KG1 (cell line): ENCODE results near the gene SMURF1.
"Not testable (repeated sequence)": the region's sequence is repeated elsewhere in the genome, so short reads cannot be mapped to it uniquely, and the experiment has no call there.

Experiments used
- DNase-seq: peaks from one replicate; lab custom pipeline; 2025; lab: John Stamatoyannopoulos, UW

Gene SMURF1

DNA sequence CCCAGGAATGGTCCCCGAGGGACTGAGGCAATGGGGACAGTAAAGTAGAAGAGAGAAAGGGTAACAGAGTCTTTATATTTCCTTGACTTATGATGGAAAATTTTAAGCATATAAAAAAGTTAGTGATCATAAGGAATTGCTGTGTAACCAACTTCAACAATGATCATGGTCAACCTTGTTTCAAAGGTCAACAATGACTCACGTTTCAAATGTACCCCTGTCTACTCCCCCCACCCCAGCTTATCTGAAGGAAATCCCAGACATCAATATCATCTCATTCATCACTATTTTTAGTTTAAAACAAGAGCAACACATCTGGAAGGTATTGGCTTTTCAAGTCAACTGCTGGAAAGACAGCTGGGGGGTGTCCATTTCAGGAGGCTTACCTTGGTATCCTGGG is 92.9 kb downstream of the SMURF1 start:
- no peak for DNase-seq

- DNase-seq: no peak
These were observed 96.3 kb downstream of the SMURF1 start for GRCh38 chr7:99047526-99048077.

DNA sequence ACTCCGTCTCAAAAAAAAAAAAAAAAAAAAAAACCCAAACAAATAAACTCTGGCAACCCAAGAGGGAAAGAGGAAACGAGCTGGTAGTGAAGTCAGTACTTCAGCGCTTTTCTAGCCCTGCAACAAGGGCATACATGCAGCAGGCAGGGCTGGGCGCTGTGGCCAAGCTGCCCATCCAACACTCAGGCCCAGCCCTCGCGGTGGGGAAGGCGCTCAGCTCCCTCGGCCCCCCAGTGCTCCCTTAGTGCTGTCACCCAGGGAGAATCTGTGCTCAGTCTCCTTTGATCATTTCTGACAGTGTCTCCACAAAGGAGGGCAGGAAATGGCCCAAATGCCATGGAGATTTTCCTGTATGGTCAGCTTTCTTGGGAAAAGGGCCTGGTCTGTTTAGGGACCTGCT is 97.2 kb downstream of the SMURF1 start:
- DNase-seq: no peak

GRCh38 chr7:99046262-99046661 is 97.6 kb downstream of the SMURF1 start:
- not testable (repeated sequence) for DNase-seq

DNA sequence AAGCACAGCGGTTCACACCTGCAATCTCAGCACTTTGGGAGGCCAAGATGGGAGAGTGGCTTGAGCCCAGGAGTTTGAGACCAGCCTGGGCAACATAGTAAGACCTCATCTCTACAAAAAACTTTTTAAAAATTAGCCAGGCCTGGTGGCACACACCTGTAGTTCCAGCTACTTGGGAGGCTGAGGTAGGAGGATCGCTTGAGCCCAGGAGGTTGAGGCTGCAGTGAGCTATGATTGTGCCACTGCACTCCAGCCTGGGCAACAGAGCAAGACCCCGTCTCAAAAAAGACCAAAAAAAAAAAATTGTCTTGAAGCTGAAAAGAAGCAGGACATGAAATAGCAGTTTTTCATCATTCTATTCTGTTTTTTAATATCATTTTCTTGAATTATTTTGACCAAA is 99.0 kb downstream of the SMURF1 start:
- DNase-seq: not testable (repeated sequence)

- DNase-seq: no peak
These were observed 101.0 kb downstream of the SMURF1 start for GRCh38 chr7:99042957-99043356.

DNA sequence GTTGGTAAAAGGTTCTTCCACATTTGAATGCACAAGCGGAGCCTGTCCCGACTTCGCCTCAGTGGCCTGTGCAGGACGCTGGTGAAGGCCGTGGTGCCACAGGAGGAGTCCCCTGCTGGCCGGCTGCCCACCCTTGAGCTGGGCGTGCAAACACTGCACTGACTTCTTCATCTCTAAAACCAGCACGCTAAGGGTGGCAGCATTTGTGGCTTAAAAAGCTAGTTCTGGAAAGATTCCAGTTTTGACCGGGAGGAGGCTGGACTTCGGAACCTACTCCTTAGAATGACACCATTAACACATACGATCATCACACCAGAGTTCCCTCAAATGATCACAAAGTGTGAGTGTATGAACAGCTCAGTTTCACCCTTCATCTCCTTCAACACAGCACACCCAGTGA is 102.4 kb downstream of the SMURF1 start:
- no peak for DNase-seq

- DNase-seq: no peak
These were observed 103.6 kb downstream of the SMURF1 start for GRCh38 chr7:99040104-99040958.

- no peak for DNase-seq
These were observed 104.5 kb downstream of the SMURF1 start for GRCh38 chr7:99039384-99039891.

DNA sequence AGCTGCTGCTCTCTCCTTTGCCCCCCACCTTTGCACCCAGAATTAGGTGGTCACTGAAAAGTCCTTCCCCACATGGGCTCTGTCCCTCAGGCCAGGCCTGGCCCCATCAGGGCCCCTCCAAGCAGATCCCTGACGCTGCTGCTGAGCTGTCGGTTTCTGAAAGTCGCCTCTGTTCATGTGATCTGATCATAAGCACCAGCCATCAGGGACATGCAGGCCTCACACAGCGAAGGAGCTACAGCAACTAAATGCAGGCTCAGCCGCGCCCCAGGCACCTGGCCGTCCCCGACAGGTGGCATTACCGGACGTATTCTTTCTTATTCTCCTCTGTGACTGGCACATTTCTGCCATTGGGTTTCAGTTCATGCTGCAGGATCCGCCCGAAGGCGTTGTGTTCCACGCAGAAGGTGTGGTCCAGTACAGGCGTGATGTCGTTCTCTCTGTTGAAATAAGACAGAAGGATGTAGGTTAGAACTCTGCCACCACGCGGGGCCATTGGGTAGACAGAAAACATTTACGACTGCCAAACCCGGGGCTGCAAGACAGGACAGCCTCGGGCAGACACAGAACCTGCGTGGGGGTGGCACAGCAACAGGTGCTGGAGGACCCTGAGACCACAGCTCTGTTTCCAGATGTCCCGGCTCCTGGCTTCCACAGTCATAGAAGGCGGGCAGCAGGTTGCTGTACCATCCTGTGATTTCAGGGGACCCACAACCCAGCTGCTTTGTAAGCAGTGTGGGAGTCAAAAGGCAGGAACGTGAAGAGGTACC is 105.6 kb downstream of the SMURF1 start:
- DNase-seq: no peak

- DNase-seq: no peak
These were observed 106.5 kb downstream of the SMURF1 start for GRCh38 chr7:99037327-99037940.

- DNase-seq: no peak
These were observed 107.3 kb downstream of the SMURF1 start for GRCh38 chr7:99036546-99037111.

GRCh38 chr7:99035723-99036545 is 108.0 kb downstream of the SMURF1 start:
- no peak for DNase-seq

DNA sequence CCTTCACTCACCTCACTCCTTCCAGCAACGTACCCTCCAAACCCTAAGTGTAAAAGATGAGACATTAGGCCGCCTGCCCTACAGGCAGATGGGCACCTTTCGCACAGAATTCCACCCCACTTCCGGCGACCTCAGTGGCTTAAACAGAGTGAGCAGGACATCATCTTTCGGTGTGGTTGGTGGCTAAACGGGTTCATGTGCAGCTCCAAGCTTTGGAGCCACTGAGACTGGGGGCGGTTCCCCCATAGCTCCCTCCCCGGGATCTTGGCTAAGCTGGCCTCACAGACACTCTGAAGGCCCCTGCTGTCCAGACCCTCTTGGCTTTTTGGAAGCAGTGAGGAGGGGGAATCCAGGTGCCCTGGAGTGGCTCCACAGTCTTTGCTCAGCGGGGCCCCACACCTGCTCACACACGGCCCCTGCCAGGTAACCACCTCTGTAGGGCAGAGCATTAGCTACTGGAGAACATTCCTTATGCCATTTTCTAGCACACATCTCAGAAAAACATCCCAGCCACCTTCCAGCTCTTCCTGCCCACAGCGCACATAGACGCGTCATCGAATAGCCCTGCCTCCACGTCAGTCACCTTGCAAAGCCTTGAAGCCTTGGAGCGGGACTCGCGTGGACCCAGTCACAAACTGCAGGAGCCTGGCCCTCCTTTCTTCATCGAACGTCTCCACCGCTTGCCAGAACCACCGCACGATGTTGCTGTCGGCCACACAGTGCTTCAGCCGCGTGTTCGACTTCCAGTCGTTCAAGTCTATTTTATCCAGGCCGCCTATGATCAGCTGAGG is 108.8 kb downstream of the SMURF1 start:
- no peak for DNase-seq

- no peak for DNase-seq
These were observed 110.1 kb downstream of the SMURF1 start for GRCh38 chr7:99033765-99034164.

DNA sequence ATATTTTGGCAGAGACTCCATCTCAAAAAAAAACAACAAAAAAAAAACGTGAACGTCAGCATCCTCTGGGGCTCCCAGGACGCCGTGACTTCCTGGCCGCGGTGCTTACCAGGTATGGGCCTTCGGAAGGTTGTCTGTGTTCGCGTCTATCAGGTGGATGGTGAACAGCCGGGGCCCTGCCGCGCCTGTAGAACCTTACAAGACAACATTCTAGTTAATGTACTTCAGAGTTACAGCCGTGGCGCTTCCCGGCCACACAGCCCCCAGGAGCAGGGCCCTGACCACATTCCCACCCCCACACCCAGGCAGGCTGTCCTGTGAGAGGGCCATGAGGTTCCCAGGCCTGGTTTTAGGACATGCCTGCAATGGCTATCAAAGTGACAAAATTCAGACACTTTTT is 111.0 kb downstream of the SMURF1 start:
- DNase-seq: no peak

GRCh38 chr7:99031496-99031895 is 112.4 kb downstream of the SMURF1 start:
- DNase-seq: no peak

GRCh38 chr7:99030951-99031350 is 113.0 kb downstream of the SMURF1 start:
- no peak for DNase-seq

DNA sequence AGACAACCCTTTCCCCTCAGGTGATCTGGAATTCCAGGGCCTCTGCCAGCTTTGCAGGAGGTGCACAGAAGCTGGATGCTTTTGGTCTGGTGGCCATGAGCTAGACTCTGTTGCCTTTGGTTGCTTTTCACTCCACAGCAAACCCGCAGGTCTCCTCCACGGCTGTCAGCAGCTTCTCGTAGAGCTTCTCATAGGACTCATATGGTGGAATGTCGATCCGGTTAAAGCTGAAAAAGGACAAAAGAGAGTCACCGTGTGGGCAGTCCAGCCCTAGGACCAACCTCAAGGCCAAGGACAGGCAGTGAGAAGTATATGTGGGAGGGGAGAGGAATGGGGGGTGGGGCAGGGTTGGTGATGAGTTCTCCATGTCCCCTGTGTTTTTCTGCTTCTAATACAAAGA is 113.5 kb downstream of the SMURF1 start:
- DNase-seq: no peak
